Upper lobe of left lung (tissue), 4 donors: ENCODE measurements around the gene ANKS1B.

Experiments used
- CTCF ChIP-seq, 6 experiments: fragments of 450-650 bp in 4 of 6; fragments of 200-600 bp in 2 of 6; sonication (generic) in 2 of 6; IDR thresholded peaks; one replicate each; pipeline ENCODE4 v1.5.1; 2016 to 2019; ENCODE audit warnings: antibody characterized with exemption in 6 of 6
- EP300 ChIP-seq, 4 donors: sonication (generic); formaldehyde crosslinking; IDR thresholded peaks; one replicate each; pipeline ENCODE4 v1.5.1; 2017; ENCODE audit warnings: antibody characterized with exemption in 4 of 4, control low read depth in 2 of 4
- POLR2A ChIP-seq, 4 donors: fragments of 450-650 bp; IDR thresholded peaks; one replicate each; pipeline ENCODE4 v1.5.1; 2016 to 2017; ENCODE audit warnings: antibody characterized with exemption in 4 of 4, mild to moderate bottlenecking in 2 of 4
- POLR2AphosphoS5 ChIP-seq, 2 donors: sonication (generic); formaldehyde crosslinking; IDR thresholded peaks; one replicate each; pipeline ENCODE4 v1.5.1; 2017; ENCODE audit warnings: antibody characterized with exemption in 2 of 2

GRCh38 chr12:99981639-99982190 lies 3.0 kb downstream of the ANKS1B start:
- TF ChIP-seq CTCF (IDR thresholded peaks at IDR 0.05) (no peak), EP300 (IDR thresholded peaks at IDR 0.05) (no peak), POLR2AphosphoS5 (IDR thresholded peaks at IDR 0.05) (no peak), POLR2A (IDR thresholded peaks at IDR 0.05) (no peak)
